Ishikawa (cell line): ENCODE data around the gene ITIH3.

Experiments used
- CEBPB ChIP-seq: IDR thresholded peaks from 2 replicates; pipeline ENCODE4 v1.6.1; 2012
- CREB1 ChIP-seq: IDR thresholded peaks from 2 replicates; pipeline ENCODE4 v1.6.1; 2012; ENCODE audit warnings: low read depth
- EGR1 ChIP-seq: IDR thresholded peaks from 2 replicates; pipeline ENCODE4 v1.6.1; 2012
- EP300 ChIP-seq: IDR thresholded peaks from 2 replicates; pipeline ENCODE4 v1.6.1; 2012; ENCODE audit warnings: borderline replicate concordance
- FOXM1 ChIP-seq: IDR thresholded peaks from 2 replicates; pipeline ENCODE4 v1.6.1; 2012; ENCODE audit warnings: low read depth, borderline replicate concordance
- NFIC ChIP-seq: IDR thresholded peaks from 2 replicates; pipeline ENCODE4 v1.6.1; 2012
- RAD21 ChIP-seq: IDR thresholded peaks from 2 replicates; pipeline ENCODE4 v1.6.1; 2012; ENCODE audit warnings: low read depth
- REST ChIP-seq: IDR thresholded peaks from 2 replicates; pipeline ENCODE4 v1.6.1; 2012; ENCODE audit warnings: low read depth, mild to moderate bottlenecking
- TAF1 ChIP-seq: IDR thresholded peaks from 2 replicates; pipeline ENCODE4 v1.6.1; 2012; ENCODE audit warnings: low read depth, mild to moderate bottlenecking
- TCF12 ChIP-seq: IDR thresholded peaks from 2 replicates; pipeline ENCODE4 v1.6.1; 2012; ENCODE audit warnings: low read depth
- TEAD4 ChIP-seq: IDR thresholded peaks from 2 replicates; pipeline ENCODE4 v1.6.1; 2012
- YY1 ChIP-seq: IDR thresholded peaks from 2 replicates; pipeline ENCODE4 v1.6.1; 2012; ENCODE audit warnings: low read depth
- ZBTB7A ChIP-seq: IDR thresholded peaks from 2 replicates; pipeline ENCODE4 v1.6.1; 2012; ENCODE audit warnings: low read depth
- TF ChIP-seq, protein P1 (sequence below): IDR thresholded peaks from 2 replicates; pipeline ENCODE4 v1.6.1; 2012
- TF ChIP-seq, protein P2 (sequence below): IDR thresholded peaks from 2 replicates; pipeline ENCODE4 v1.6.1; 2012

ITIH3 gene

DNA sequence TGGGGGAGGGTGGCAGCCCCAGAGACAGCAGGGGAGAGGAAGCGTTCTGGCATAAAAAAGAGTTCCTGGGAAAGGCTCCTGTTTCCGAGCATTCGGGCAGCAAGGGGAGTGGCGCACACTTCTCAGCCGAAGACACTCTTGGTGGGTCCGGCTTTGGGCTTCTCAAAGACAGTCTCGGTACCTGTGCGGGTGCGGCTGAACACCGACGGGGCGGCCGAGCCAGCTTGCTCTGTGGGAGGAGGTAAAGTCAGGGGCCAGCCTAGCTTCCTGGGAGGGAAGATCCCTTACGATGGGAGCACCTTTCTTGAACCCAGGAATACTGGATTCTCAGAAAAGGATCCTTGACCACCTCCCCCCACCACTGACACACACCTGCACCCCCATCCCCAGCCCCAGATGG, 38.6 kb downstream of the ITIH3 start:
- TF ChIP-seq REST, result no peak
- no peak for TF ChIP-seq TAF1
- no peak for TF ChIP-seq CREB1
- no peak for TF ChIP-seq YY1
- no peak for TF ChIP-seq EP300
- TF ChIP-seq TEAD4, result no peak
- no peak for TF ChIP-seq FOXM1
- TF ChIP-seq TCF12, result no peak
- TF ChIP-seq ZBTB7A, result no peak
- no peak for TF ChIP-seq CEBPB
- TF ChIP-seq EGR1, result no peak
- no peak for TF ChIP-seq NFIC
- TF ChIP-seq, protein P1, sequence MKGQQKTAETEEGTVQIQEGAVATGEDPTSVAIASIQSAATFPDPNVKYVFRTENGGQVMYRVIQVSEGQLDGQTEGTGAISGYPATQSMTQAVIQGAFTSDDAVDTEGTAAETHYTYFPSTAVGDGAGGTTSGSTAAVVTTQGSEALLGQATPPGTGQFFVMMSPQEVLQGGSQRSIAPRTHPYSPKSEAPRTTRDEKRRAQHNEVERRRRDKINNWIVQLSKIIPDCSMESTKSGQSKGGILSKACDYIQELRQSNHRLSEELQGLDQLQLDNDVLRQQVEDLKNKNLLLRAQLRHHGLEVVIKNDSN, result no peak
- TF ChIP-seq, protein P2, sequence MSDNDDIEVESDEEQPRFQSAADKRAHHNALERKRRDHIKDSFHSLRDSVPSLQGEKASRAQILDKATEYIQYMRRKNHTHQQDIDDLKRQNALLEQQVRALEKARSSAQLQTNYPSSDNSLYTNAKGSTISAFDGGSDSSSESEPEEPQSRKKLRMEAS, result no peak
- TF ChIP-seq RAD21, result no peak

DNA sequence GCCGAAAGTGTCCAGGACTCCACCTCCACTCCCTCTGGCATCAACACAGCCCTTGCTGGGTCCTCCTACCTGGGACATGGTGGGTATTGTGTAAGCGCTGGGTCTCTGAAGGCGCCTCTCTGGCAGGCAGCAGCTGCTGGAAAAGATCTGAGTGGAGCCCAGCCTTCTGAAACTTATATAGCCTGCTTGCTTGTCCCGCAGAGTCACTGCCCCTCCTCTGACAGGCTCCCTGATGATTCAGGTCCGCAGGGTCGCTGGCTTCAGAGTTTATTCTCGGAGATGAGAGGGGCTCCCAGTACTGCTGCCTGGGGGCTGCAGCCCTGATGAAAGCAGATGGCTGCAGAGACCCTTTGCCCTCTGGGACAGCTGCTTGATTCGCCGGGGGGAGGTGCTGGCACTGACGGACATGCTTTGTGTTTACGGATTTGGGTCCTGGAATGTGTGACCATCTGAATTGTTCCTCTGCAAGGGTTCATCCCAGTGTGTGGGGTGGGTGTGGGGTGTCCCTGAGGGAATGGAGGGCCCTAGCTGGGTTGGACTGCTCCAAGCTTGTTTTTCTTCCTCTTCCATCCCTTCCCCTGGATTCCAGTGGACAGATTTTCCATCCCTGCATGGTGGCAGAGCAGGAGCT, 40.4 kb downstream of the ITIH3 start, which contains the start of gene MUSTN1:
TSS of gene MUSTN1 (minus strand) at position 149 of the 631 bp plus-strand sequence. CDS start at position 78, 71 bp downstream.
- no peak for TF ChIP-seq YY1
- no peak for TF ChIP-seq ZBTB7A
- TF ChIP-seq, protein P2, result no peak
- TF ChIP-seq TEAD4, result no peak
- TF ChIP-seq RAD21, result no peak
- TF ChIP-seq CREB1, result no peak
- TF ChIP-seq FOXM1, result no peak
- TF ChIP-seq EGR1, result no peak
- TF ChIP-seq CEBPB, result no peak
- no peak for TF ChIP-seq TCF12
- no peak for TF ChIP-seq NFIC
- TF ChIP-seq REST, result no peak
- TF ChIP-seq, protein P1, result no peak
- TF ChIP-seq EP300, result no peak

- TF ChIP-seq REST (no peak), EP300 (no peak), CEBPB (no peak), CREB1 (no peak), EGR1 (no peak), NFIC (no peak)
- TF ChIP-seq, protein P2, result no peak
Observed at GRCh38 chr3:52835766-52836470, 41.3 kb downstream of the ITIH3 start.

- no peak for TF ChIP-seq REST
- no peak for TF ChIP-seq RAD21
- no peak for TF ChIP-seq FOXM1
- no peak for TF ChIP-seq TCF12
- TF ChIP-seq, protein P1, result no peak
- no peak for TF ChIP-seq CREB1
- TF ChIP-seq TEAD4, result no peak
- no peak for TF ChIP-seq CEBPB
- no peak for TF ChIP-seq EP300
- no peak for TF ChIP-seq YY1
- no peak for TF ChIP-seq TAF1
- no peak for TF ChIP-seq NFIC
- no peak for TF ChIP-seq ZBTB7A
Observed at GRCh38 chr3:52836471-52836845, 41.9 kb downstream of the ITIH3 start.
